HepG2 (cell line): ENCODE results near the gene SLC17A9. TPM values are rescaled to one million over a fixed set of nuclear protein-coding genes. Genes with fewer than 3 reads are reported as not detected.

ENCODE experiments used
- ATAC-seq: fragments of 200-7000 bp; cut with Tn5 transposase; 3 replicates; pipeline ENCODE4 v1.9.1; 2020; ENCODE audit warnings: mild to moderate bottlenecking, moderate library complexity
- BruUV-seq: library from RNA; stranded (reverse); fragments of 400-500 nt; replicated peaks from 2 replicates; lab custom pipeline; 2021; lab: Mats Ljungman, UMichigan
- CTCF ChIA-PET: fragments of 300-600 bp; formaldehyde crosslinking; extraction: SDS; loops from one replicate; lab custom pipeline; 2021; ENCODE audit warnings: low total read pairs, inconsistent platforms, low intra/inter-chr PET ratio; lab: Yijun Ruan, JAX
- POLR2A ChIA-PET: fragments of 350-600 bp; sonication (Branson Sonifier 250); formaldehyde crosslinking; loops from one replicate; lab custom pipeline; 2020; ENCODE audit warnings: antibody characterized with exemption, inconsistent platforms; lab: Yijun Ruan, JAX
- DNase-seq: peaks from one replicate; pipeline ENCODE4 v3.0.0-alpha.2; 2015; ENCODE audit warnings: low spot score
- FAIRE-seq: peaks from 3 replicates; lab custom pipeline; 2011; peaks lifted over from hg19 to GRCh38; lab: Jason Lieb, UNC
- H2AFZ ChIP-seq: one replicate; pipeline ENCODE4 v1.6.1; 2011; ENCODE audit warnings: low read length, inconsistent platforms
- H3K27ac ChIP-seq: fragments of 300-600 bp; 3 replicates; pipeline ENCODE4 v1.8.0; 2011; ENCODE audit warnings: mixed run types, mild to moderate bottlenecking, mixed read lengths, low read length, inconsistent platforms; ENCODE audit not compliant: insufficient read depth; ENCODE audit errors: extremely low read length
- H3K27me3 ChIP-seq, 2 experiments: fragments of 200-600 bp in 1 of 2; 2 replicates in 1 of 2; 3 replicates in 1 of 2; pipeline versions ENCODE4 v1.6.0 to v1.8.0; 2011; ENCODE audit warnings: low read length in 2 of 2, mild to moderate bottlenecking in 2 of 2, moderate library complexity in 2 of 2, inconsistent platforms in 1 of 2; ENCODE audit not compliant: insufficient read depth in 2 of 2, control insufficient read depth in 1 of 2
- H3K36me3 ChIP-seq, 2 experiments: fragments of 200-600 bp in 1 of 2; replicated peaks in 1 of 2; 2 replicates in 1 of 2; 3 replicates in 1 of 2; pipeline versions ENCODE4 v1.5.1 to v1.8.0; 2011; ENCODE audit warnings: low read length in 2 of 2, inconsistent platforms in 1 of 2; ENCODE audit not compliant: insufficient read depth in 2 of 2, control insufficient read depth in 1 of 2
- H3K4me1 ChIP-seq: 2 replicates; pipeline ENCODE4 v1.5.1; 2012; ENCODE audit warnings: low read length, inconsistent platforms; ENCODE audit not compliant: insufficient read depth
- H3K4me2 ChIP-seq: 2 replicates; pipeline ENCODE4 v1.6.0; 2011; ENCODE audit warnings: low read depth, low read length, inconsistent platforms
- H3K4me3 ChIP-seq, 3 experiments: fragments of 200-600 bp in 1 of 3; sonication (generic), shearing (Covaris generic) in 1 of 3; replicated peaks in 1 of 3; 2 replicates each; pipeline ENCODE4 v1.5.1; 2011 to 2016; ENCODE audit warnings: low read length in 3 of 3, inconsistent platforms in 2 of 3, low read depth in 2 of 3, mild to moderate bottlenecking in 2 of 3, control low read depth in 1 of 3, mixed read lengths in 1 of 3; ENCODE audit not compliant: insufficient read depth in 1 of 3
- H3K79me2 ChIP-seq: one replicate; pipeline ENCODE4 v1.6.1; 2011; ENCODE audit warnings: low read length, inconsistent platforms; ENCODE audit not compliant: insufficient read depth
- H3K9ac ChIP-seq: 2 replicates; pipeline ENCODE4 v1.6.0; 2011; ENCODE audit warnings: mild to moderate bottlenecking, low read depth, low read length, inconsistent platforms; ENCODE audit not compliant: insufficient read depth
- H3K9me3 ChIP-seq: 2 replicates; pipeline ENCODE4 v1.5.1; 2012; ENCODE audit warnings: mild to moderate bottlenecking, low read length
- H4K20me1 ChIP-seq: 2 replicates; pipeline ENCODE4 v1.6.0; 2011; ENCODE audit warnings: inconsistent platforms, mild to moderate bottlenecking, low read length, moderate library complexity; ENCODE audit not compliant: insufficient read depth
- GABPB1 ChIP-seq: IDR thresholded peaks from 2 replicates; pipeline ENCODE4 v1.6.1; 2016; ENCODE audit warnings: mild to moderate bottlenecking, missing genetic modification reagents, moderate library complexity, missing compliant biosample characterization
- ISL2 ChIP-seq: sonication (generic); formaldehyde crosslinking; IDR thresholded peaks from 2 replicates; pipeline ENCODE4 v1.5.0; 2020; ENCODE audit warnings: missing genetic modification reagents
- RBM22 ChIP-seq: fragments of 200-400 bp; formaldehyde crosslinking; optimal IDR thresholded peaks from 2 replicates; pipeline ENCODE3; 2017; ENCODE audit warnings: mild to moderate bottlenecking, low read length, moderate library complexity
- REL ChIP-seq: sonication (generic); formaldehyde crosslinking; conservative IDR thresholded peaks from 2 replicates; pipeline ENCODE4 v1.8.0; 2022; ENCODE audit warnings: mild to moderate bottlenecking, missing genetic modification reagents, moderate library complexity
- SAP130 ChIP-seq: IDR thresholded peaks from 2 replicates; pipeline ENCODE4 v1.6.1; 2016; ENCODE audit warnings: low read depth
- ZFP62 ChIP-seq: sonication (generic); formaldehyde crosslinking; IDR thresholded peaks from 2 replicates; pipeline ENCODE4 v1.4.0; 2020; ENCODE audit warnings: missing genetic modification reagents
- ZNF720 ChIP-seq: sonication (generic); formaldehyde crosslinking; IDR thresholded peaks from 2 replicates; pipeline ENCODE4 v1.4.0; 2020; ENCODE audit warnings: missing genetic modification reagents
- ZNF781 ChIP-seq: sonication (generic); formaldehyde crosslinking; IDR thresholded peaks from 2 replicates; pipeline ENCODE4 v1.5.1; 2020; ENCODE audit warnings: borderline replicate concordance, mild to moderate bottlenecking, missing genetic modification reagents; ENCODE audit errors: not compliant biosample characterization
- WGBS: methylation state at CpG from one replicate; pipeline ENCODE4 v1.1.6; 2017; ENCODE audit warnings: low lambda C conversion rate; 5-methylcytosine and 5-hydroxymethylcytosine counted together
- in situ Hi-C: cut with HindIII; loops from 2 replicates; pipeline ENCODE4 v1.10.0; 2017; ENCODE audit warnings: low pct_unique_long_range_greater_than_20kb; ENCODE audit not compliant: extremely low pct_ligation_motif_present
- intact Hi-C: fragments of 100-400 bp; cut with micrococcal nuclease; formaldehyde crosslinking; loops from one replicate; pipeline ENCODE4 v1.10.0; 2022; ENCODE audit not compliant: unreplicated experiment
- polyA plus RNA-seq, 8 experiments: library from polyadenylated mRNA; depleted of rRNA in 3 of 8; stranded (reverse) in 7 of 8; unstranded in 1 of 8; fragments of >200 nt; fragmentation: Illumina TruSeq in 4 of 8; extraction: Trizol in 4 of 8; gene quantifications; 2 replicates each; pipeline versions ENCODE4 v1.2.1 to v1.2.3, GENCODE V29; 2011 to 2016; ENCODE audit warnings: low read depth in 4 of 8, missing spikeins in 1 of 8, mixed read lengths in 1 of 8; ENCODE audit not compliant: insufficient read depth in 1 of 8
- total RNA-seq, 5 experiments: library from RNA; depleted of rRNA; stranded (reverse); fragments of >200 nt; fragmentation: Illumina TruSeq; extraction: Trizol; gene quantifications; 2 replicates each; pipeline ENCODE4 v1.2.3, GENCODE V29; 2016; ENCODE audit warnings: low read depth in 1 of 5
- TF ChIP-seq, protein P1 (sequence below): sonication (generic); formaldehyde crosslinking; IDR thresholded peaks from 2 replicates; pipeline ENCODE4 v1.4.0; 2020; ENCODE audit warnings: mild to moderate bottlenecking, missing genetic modification reagents
- TF ChIP-seq, protein P2 (sequence below): sonication (generic); formaldehyde crosslinking; IDR thresholded peaks from 2 replicates; pipeline ENCODE4 v1.5.1; 2020; ENCODE audit warnings: missing genetic modification reagents, mild to moderate bottlenecking, borderline replicate concordance
- TF ChIP-seq, protein P3 (sequence below): fragments of 450-650 bp; IDR thresholded peaks from 2 replicates; pipeline ENCODE4 v1.6.1; 2016
- TF ChIP-seq, protein P4 (sequence below): sonication (generic); formaldehyde crosslinking; IDR thresholded peaks from 2 replicates; pipeline ENCODE4 v1.8.1; 2023; ENCODE audit warnings: mild to moderate bottlenecking, missing genetic modification reagents
- TF ChIP-seq, protein P5 (sequence below): sonication (generic); formaldehyde crosslinking; IDR thresholded peaks from 2 replicates; pipeline ENCODE4 v1.4.0; 2020; ENCODE audit warnings: low read depth, mild to moderate bottlenecking, missing genetic modification reagents

Gene SLC17A9
- total and polyA plus RNA-seq, 2 of the 13 experiments (the other 11 are each of a cell fraction or from before 2014, with no cell fraction given), result 110 to 191 TPM

DNA sequence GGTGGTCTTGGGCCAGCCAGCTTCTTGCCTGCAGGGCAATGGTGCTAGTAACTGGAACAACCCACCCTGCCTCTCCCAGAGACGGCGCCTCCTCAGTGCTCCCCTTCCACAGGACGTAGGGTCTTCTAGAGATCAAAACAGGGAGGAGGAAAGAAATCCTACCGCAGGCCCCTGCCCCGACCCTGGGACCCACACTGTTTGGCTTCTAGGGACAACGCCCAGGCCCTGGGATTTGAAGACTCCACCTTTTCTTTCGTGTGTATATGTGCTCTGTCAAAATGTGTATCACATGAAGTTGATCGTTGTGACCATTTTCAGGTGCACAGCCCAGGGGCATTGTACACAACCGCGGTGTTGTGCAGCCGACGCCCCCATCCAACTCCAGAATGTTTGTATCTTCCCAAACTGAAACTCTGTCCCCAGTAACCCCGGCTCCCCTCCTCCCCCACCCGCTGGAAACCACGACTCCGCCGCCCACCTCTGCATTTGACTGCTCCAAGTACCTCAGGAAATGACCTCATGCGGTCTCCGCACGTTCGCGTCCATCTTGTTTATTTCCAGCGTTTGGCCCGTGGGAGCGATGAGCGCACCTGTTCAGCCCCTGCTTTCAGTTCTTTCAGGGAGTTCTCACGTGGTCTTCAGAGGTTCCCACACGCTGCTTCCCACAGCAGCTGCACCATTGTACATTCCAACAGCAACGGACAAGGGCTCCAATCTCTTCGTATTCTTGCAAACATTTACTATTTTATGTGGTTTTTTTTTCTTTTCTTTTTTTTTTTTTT is 57.7 kb downstream of the SLC17A9 start:
- H3K9me3 ChIP-seq, result peaks cover 8% of the 10 kb centered on the region; the same call in 1 of the 2 replicates
- peaks cover 9% of the 10 kb centered on the region; the same call in 1 of the 2 replicates for H4K20me1 ChIP-seq
- BruUV-seq, result no TSS peak
- no peak for DNase-seq
- peak overlapping the region; percentile 4 to 57 (median 23); a peak in 2 of 6 replicates for H3K4me3 ChIP-seq
- ChIA-PET CTCF (interaction anchor here (1.7 to 2.9 kb wide), 4 partner anchors 38 to 188 kb away, joined by 7 to 42 read pairs (median 20); no protein-coding TSS in a partner anchor), POLR2A (interaction anchor here (1.0 to 1.4 kb wide), 2 partner anchors 38 to 106 kb away, joined by 3 to 5 read pairs; no protein-coding TSS in a partner anchor)
- no peaks in the 10 kb centered on the region for H3K79me2 ChIP-seq
- H2AFZ ChIP-seq, result no peak overlapping the region
- intact Hi-C loops, result loop anchor here (1.0 to 2.0 kb wide), 4 partner anchors 38 to 187 kb away; no protein-coding TSS in a partner anchor
- no peak for FAIRE-seq
- no peak overlapping the region for H3K27ac ChIP-seq
- no peak for ATAC-seq
- in situ Hi-C loops, result loop anchor here (5.0 kb wide), 1 partner anchor 138 kb away; no protein-coding TSS in a partner anchor
- peaks cover 20% of the 10 kb centered on the region for H3K4me1 ChIP-seq
- peak overlapping the region; percentile 59 for H3K4me2 ChIP-seq
- no peaks in the 10 kb centered on the region for H3K36me3 ChIP-seq
- peaks cover 36 to 94% of the 10 kb centered on the region in 2 experiments for H3K27me3 ChIP-seq
- no peak overlapping the region for H3K9ac ChIP-seq
- WGBS, result 15% methylated on average over 30 of the region's 30 CpGs
- TF ChIP-seq ZFP62, result no peak
- no peak for TF ChIP-seq ISL2 (CRISPR knock-in tag)
- TF ChIP-seq ZNF781 (CRISPR knock-in tag), result no peak
- 0 out of 2 replicates have a peak, but pooled peaks have one; percentile 36 for TF ChIP-seq GABPB1 (CRISPR knock-in tag)
- TF ChIP-seq, protein P1, sequence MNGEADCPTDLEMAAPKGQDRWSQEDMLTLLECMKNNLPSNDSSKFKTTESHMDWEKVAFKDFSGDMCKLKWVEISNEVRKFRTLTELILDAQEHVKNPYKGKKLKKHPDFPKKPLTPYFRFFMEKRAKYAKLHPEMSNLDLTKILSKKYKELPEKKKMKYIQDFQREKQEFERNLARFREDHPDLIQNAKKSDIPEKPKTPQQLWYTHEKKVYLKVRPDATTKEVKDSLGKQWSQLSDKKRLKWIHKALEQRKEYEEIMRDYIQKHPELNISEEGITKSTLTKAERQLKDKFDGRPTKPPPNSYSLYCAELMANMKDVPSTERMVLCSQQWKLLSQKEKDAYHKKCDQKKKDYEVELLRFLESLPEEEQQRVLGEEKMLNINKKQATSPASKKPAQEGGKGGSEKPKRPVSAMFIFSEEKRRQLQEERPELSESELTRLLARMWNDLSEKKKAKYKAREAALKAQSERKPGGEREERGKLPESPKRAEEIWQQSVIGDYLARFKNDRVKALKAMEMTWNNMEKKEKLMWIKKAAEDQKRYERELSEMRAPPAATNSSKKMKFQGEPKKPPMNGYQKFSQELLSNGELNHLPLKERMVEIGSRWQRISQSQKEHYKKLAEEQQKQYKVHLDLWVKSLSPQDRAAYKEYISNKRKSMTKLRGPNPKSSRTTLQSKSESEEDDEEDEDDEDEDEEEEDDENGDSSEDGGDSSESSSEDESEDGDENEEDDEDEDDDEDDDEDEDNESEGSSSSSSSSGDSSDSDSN (CRISPR knock-in tag), result 0 out of 2 replicates have a peak, but pooled peaks have one; percentile 12
- TF ChIP-seq, protein P2, sequence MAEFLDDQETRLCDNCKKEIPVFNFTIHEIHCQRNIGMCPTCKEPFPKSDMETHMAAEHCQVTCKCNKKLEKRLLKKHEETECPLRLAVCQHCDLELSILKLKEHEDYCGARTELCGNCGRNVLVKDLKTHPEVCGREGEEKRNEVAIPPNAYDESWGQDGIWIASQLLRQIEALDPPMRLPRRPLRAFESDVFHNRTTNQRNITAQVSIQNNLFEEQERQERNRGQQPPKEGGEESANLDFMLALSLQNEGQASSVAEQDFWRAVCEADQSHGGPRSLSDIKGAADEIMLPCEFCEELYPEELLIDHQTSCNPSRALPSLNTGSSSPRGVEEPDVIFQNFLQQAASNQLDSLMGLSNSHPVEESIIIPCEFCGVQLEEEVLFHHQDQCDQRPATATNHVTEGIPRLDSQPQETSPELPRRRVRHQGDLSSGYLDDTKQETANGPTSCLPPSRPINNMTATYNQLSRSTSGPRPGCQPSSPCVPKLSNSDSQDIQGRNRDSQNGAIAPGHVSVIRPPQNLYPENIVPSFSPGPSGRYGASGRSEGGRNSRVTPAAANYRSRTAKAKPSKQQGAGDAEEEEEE (CRISPR knock-in tag), result 0 out of 2 replicates have a peak, but pooled peaks have one; percentile 1
- TF ChIP-seq REL, result no peak
- TF ChIP-seq, protein P3, sequence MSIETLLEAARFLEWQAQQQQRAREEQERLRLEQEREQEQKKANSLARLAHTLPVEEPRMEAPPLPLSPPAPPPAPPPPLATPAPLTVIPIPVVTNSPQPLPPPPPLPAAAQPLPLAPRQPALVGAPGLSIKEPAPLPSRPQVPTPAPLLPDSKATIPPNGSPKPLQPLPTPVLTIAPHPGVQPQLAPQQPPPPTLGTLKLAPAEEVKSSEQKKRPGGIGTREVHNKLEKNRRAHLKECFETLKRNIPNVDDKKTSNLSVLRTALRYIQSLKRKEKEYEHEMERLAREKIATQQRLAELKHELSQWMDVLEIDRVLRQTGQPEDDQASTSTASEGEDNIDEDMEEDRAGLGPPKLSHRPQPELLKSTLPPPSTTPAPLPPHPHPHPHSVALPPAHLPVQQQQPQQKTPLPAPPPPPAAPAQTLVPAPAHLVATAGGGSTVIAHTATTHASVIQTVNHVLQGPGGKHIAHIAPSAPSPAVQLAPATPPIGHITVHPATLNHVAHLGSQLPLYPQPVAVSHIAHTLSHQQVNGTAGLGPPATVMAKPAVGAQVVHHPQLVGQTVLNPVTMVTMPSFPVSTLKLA, result peak; percentile 73; the same call in 1 of the 2 replicates
- TF ChIP-seq, protein P4, sequence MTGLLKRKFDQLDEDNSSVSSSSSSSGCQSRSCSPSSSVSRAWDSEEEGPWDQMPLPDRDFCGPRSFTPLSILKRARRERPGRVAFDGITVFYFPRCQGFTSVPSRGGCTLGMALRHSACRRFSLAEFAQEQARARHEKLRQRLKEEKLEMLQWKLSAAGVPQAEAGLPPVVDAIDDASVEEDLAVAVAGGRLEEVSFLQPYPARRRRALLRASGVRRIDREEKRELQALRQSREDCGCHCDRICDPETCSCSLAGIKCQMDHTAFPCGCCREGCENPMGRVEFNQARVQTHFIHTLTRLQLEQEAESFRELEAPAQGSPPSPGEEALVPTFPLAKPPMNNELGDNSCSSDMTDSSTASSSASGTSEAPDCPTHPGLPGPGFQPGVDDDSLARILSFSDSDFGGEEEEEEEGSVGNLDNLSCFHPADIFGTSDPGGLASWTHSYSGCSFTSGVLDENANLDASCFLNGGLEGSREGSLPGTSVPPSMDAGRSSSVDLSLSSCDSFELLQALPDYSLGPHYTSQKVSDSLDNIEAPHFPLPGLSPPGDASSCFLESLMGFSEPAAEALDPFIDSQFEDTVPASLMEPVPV (CRISPR knock-in tag), result 0 out of 2 replicates have a peak, but pooled peaks have one; percentile 7
- no peak for TF ChIP-seq SAP130 (CRISPR knock-in tag)
- TF ChIP-seq ZNF720, result no peak
- no peak for TF ChIP-seq RBM22
- TF ChIP-seq, protein P5, sequence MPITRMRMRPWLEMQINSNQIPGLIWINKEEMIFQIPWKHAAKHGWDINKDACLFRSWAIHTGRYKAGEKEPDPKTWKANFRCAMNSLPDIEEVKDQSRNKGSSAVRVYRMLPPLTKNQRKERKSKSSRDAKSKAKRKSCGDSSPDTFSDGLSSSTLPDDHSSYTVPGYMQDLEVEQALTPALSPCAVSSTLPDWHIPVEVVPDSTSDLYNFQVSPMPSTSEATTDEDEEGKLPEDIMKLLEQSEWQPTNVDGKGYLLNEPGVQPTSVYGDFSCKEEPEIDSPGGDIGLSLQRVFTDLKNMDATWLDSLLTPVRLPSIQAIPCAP (CRISPR knock-in tag), result no peak
